ENCODE results near the gene MYO3B.
"Not testable (repeated sequence)": the region's sequence is repeated elsewhere in the genome, so short reads cannot be mapped to it uniquely, and the experiment has no call there.

MYO3B gene

GRCh38 chr2:170530803-170531564, 353.0 kb downstream of the MYO3B start:
- no peak for TF ChIP-seq CTCF (IDR thresholded peaks at IDR 0.05; ENCODE audit: insufficient read depth, missing control alignments)
- FAIRE-seq (no peak), DNase-seq (ENCODE audit: insufficient read length, low spot score) (no peak)

- FAIRE-seq: no peak
These were observed 353.9 kb downstream of the MYO3B start for GRCh38 chr2:170531876-170532275.

GRCh38 chr2:170533156-170533555, 355.2 kb downstream of the MYO3B start:
- FAIRE-seq (no peak), DNase-seq (ENCODE audit: insufficient read length, low spot score) (no peak)
- TF ChIP-seq CTCF (IDR thresholded peaks at IDR 0.05; ENCODE audit: insufficient read depth, missing control alignments): no peak

More at GRCh38 chr2:170531876-170532275, 353.9 kb downstream of the MYO3B start:
- no peak for DNase-seq (ENCODE audit: insufficient read length, low spot score)
- no peak for TF ChIP-seq CTCF (IDR thresholded peaks at IDR 0.05; ENCODE audit: insufficient read depth, missing control alignments)

- FAIRE-seq (no peak), DNase-seq (ENCODE audit: insufficient read length, low spot score) (no peak)
- TF ChIP-seq CTCF (IDR thresholded peaks at IDR 0.05; ENCODE audit: insufficient read depth, missing control alignments): no peak
These were observed 357.6 kb downstream of the MYO3B start for GRCh38 chr2:170535552-170535951.

- TF ChIP-seq CTCF (IDR thresholded peaks at IDR 0.05; ENCODE audit: insufficient read depth, missing control alignments): no peak
- DNase-seq (ENCODE audit: insufficient read length, low spot score) (no peak), FAIRE-seq (no peak)
These were observed 366.9 kb downstream of the MYO3B start for GRCh38 chr2:170544817-170545216.

GRCh38 chr2:170548304-170548703, 370.4 kb downstream of the MYO3B start:
- no peak for TF ChIP-seq CTCF (IDR thresholded peaks at IDR 0.05; ENCODE audit: insufficient read depth, missing control alignments)
- FAIRE-seq: no peak
- no peak for DNase-seq (ENCODE audit: insufficient read length, low spot score)

GRCh38 chr2:170550501-170550900, 372.6 kb downstream of the MYO3B start:
- FAIRE-seq (no peak), DNase-seq (ENCODE audit: insufficient read length, low spot score) (no peak)
- no peak for TF ChIP-seq CTCF (IDR thresholded peaks at IDR 0.05; ENCODE audit: insufficient read depth, missing control alignments)

GRCh38 chr2:170551899-170552298, 374.0 kb downstream of the MYO3B start:
- DNase-seq (ENCODE audit: insufficient read length, low spot score); FAIRE-seq: not testable (repeated sequence)
